CD4-positive, alpha-beta T cell treated with Interleukin-15 for 1 hour (primary cell): ENCODE data around the gene SAMD15.
"Not testable (repeated sequence)": the region's sequence is repeated elsewhere in the genome, so short reads cannot be mapped to it uniquely, and the experiment has no call there.

Experiments
- DNase-seq: peaks from one replicate; pipeline ENCODE4 v3.0.0-alpha.2; 2020

SAMD15 gene

DNA sequence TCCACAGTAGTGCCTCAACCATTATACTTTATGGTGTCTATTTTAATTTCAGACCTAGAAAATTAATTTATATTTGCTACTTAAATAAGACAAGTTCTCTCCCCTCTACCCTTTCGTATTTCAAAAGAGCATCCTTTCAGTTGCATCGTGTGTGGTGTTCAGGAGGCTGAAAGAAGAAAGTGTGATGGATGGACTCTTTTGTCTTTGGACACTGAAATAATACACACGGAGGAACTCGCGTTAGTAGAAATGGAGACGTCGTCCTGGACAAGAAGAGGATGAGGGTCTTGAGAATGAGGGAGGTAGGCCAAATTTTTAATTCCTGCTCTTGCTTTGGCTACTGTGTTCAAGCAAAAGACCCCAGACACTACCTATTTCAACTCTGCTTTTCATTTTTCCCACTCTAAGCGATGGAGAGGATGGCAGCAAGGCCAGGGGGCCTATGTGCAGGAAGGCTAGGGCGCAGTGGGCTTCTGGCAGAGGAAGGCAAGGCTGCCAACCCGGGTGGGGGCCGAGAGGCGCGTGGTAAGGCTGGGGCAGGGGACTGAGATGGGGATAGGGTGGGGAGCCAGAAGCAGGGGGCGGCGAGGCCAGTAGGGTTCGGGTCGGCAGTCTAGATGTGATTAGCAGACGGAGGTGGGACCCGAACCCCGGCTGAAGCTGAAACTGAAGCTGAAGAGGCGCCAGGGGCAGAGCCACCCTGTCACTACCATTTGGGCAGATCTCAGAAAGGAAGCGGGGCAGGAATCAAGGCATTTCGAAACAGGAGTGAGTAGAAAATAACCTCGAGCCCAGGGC is 1.0 kb upstream of the SAMD15 start:
- no peak for DNase-seq

DNA sequence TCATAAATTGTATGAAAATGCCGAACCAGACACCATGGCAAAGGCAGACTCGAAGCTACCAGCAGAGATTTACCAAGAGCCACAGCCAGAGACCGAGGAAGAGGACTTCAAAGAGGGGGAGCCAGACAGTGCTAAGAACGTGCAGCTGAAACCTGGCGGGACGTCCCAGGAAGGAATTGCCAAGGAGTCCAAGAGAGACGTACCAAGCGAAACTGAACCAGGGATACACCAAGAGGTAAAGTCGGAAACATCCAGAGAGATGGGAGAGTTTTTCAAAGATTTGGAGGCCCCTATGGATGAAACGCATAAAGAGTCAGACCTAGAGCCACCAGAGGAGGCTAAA is 294 bp downstream of the SAMD15 start:
- DNase-seq = no peak

DNA sequence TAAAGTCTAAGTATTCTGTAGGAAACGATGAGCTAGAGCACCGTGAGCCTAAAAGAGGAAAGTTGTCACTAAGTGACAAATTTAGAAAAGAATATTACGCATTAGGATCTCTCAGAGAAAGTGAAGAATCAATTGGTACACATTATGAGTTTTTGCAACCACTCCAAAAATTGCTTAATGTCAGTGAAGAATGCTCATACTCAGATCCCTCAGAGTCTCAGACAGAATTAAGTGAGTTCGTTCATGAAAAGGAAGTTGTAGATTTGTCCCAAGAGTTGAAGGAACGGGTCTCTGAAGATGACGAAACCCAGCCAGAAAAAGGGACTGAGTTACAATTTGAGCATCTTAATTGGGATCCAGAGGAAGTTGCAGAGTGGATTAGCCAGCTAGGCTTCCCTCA is 1.5 kb downstream of the SAMD15 start:
- no peak for DNase-seq

DNA sequence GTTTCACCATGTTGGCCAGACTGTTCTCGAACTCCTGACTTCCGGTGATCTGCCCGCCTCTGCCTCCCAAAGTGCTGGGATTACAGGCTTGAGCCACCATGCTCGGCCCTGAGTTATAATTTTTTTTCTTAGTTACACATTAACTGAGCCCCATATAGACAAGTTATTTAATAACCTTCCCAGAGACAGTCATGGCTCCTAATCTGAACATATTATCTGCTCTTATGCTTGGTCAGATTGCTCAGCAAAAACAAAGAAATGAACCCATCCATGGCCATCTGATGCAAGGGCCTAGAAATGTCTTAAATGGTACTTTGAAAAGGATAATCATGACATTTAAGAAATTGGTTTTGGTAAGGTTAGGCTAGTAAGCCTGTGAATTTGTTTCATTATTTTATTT is 13.0 kb downstream of the SAMD15 start:
- DNase-seq = no peak

DNA sequence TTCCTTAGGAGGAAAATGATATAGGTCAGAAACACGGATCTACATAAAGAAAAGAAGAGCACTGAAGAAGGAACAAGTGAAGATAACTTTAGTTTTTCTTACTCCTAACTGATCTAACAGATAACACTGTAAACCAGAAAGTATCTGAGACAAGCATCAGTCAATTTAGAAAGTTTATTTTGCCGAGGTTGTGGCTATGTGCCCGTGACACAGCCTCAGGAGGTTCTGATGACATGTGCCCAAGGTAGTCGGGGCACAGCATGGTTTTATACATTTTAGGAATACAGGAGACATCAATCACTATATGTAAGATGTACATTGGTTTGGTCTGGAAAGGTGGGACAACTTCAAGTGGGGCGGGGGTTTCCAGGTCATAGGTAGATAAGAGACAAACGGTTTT is 23.0 kb downstream of the SAMD15 start:
- DNase-seq = no peak

DNA sequence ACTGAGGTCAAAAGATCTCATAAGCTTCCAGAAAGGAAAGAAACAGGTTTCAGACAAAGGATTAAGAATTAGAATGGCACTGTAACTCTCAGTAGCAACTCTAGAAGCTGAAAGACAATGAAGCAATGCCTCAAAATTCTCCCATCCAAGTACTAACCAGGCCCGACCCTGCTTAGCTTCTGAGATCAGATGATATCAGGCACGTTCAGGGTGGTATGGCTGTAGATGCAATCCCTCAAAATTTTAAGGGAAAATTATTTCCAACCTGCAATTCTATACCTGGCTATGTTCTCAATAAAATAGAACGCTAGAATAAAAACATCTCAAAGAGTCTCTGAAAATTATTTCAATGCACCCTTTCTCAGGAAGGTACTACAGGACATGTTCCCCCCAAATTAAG is 26.6 kb downstream of the SAMD15 start:
- no peak for DNase-seq

DNA sequence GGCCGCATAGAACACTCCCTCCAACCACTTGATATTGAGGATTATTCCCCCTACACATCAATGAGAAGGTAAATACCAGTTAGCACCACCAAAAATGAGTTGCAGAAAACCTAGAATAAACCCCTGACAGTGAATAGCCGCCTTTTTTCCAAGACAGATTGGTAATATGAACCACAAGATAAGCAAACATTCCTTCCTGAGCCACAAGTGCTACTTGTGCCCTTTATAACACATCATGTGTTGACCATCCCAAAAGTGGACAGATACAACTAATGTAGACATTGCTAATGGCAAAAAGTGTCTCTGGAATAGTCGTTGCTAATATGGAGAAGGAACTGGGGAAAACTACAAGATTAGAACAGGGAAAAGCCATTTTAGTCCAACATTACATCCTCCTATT is 28.9 kb downstream of the SAMD15 start:
- DNase-seq = no peak

DNA sequence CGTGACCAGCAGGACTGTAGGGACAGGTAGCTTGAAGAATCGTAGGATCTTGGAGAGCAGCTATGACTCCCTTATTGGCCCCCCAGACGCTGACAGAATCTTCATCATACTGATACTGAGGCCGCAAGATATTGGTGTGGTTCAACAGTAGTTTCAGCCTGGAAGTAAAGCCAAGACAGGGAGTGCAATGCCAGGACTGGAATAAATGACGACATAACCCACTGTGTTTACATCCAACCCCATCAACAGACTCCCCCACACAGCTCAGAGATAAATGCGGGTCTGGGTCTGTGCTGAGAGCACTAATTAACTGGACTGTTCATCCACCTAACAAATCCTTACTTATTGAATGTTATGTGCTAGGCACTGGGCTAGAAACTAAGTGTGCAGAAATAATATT is 29.5 kb downstream of the SAMD15 start:
- no peak for DNase-seq

DNA sequence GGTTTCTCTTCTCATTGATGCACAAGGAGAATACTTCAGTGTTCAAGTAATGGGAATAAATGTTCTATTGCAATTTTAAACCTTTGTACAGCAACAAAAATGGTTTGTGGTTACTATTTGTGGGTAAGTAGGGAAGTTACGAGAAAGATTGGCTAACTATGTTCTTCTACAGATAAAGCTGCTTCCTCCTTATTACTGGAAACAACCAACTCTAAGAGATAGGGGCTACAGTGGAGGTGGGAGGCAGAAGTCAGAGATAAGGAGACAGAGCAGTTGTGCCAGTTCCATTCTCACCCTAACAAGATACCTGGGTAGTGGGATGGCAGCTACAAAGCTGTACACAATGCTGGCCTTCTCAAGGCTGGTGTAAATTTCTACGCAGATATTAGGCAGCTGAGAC is 30.0 kb downstream of the SAMD15 start:
- DNase-seq = no peak

DNA sequence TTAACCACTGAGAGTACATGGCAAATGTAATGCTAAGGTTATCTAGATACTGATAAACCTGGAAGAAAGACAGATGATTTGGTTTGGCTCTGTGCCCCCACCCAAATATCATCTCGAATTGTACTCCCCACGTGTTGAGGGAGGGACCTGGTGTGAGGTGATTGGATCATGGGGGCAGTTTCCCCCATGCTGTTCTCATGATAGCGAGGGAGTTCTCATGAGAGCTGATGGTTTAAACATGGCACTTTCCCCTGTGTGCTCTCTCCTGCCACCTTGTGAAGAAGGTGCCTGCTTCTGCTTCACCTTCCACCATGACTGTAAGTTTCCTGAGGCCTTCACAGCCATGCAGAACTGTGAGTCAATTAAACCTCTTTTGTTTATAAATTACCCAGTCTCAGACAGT is 32.0 kb downstream of the SAMD15 start:
- DNase-seq = no peak

DNA sequence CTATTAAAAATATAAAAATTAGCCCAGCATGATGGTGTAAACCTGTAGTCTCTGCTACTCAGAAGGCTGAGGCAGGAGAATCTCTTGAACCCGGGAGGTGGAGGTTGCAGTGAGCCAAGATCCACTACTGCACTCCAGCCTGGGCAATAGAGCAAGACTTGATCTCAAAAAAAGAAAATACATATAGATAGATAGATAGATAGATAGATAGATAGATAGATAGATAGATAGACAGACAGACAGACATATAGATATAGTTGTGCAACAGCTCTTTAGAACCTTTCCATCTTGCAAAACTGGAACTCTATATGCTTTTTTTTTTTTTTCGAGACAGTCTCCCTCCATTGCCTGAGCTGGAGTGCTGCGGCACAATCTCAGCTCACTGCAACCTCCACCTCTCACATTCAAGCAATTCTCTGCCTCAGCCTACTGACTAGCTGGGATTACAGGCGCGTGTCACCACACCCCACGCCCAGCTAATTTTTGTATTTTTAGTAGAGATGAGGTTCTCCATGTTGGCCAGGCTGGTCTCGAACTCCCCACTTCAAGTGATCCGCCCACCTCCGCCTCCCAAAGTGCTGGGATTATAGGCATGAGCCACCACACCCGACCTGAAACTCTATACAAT is 38.3 kb downstream of the SAMD15 start:
- not testable (repeated sequence) for DNase-seq

DNA sequence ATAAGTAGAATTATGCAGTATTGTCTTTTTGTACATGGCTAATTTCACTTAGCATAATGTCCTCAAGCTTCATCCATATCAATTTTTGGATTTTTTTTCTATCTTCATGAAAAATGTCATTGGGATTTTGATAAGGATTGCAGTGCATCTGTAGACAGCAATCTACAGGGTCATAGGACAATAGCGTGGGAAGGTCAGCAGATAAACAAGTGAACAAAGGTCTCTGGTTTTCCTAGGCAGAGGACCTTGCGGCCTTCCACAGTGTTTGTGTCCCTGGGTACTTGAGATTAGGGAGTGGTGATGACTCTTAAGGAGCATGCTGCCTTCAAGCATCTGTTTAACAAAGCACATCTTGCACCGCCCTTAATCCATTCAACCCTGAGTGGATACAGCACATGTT is 38.9 kb downstream of the SAMD15 start:
- not testable (repeated sequence) for DNase-seq

DNA sequence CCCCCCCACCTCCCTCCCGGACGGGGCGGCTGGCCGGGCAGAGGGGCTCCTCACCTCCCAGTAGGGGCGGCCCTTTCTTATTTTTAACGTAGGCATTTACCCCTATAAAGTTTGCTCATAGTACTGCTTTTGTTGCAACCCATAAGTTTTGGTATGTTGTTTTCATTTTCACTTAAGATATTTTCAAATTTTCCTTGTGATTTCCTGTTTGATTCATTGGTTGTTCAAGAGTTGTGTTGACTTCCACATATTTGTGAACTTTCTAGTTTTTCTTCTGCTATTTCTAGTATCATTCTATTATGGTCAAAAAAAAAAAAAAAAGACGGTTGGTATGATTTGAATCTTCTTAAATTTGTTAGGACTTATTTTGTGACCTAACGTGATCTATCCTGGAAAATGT is 39.7 kb downstream of the SAMD15 start:
- DNase-seq = no peak

DNA sequence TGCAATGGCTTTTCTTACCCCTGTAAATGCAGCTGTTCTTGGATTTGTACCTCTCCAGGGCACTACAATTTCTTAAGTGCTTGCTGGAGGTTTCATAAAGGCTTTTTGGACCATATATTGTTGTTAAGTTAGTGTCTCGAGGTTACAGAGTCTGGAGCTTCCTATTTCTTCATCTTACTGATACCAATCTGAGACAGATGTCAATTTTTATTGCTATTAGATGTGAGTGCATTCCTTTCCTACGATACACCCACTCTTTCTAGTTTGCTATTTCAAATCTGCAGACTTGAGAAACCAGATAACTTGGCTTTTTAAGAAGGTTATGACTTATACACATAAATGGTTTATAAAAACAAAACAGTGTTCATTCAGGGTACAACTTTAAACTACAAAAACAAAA is 44.0 kb downstream of the SAMD15 start:
- DNase-seq = no peak

DNA sequence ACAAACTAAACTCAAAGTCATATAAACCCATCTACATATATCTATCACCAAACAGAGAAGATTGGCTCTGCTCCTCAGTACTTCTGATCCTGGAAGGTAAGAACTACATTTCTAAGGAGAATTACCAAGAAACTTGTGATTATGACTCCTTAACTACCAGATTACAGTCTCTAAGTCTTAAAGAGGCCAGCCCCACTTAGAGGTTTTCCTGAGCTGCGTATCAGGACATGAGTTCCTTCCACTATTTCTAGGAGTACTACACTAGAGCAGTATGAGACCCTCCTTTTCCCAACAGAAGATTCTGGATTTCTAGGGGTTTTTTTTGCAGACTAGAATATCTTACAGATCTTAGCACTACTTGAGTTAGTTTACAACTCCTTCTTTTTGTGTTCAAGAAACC is 46.2 kb downstream of the SAMD15 start, which contains the start of gene NOXRED1:
TSS of gene NOXRED1 (minus strand) at position 101 of the 400 bp plus-strand sequence. CDS start 634 bp downstream, outside the sequence.
- DNase-seq = no peak

DNA sequence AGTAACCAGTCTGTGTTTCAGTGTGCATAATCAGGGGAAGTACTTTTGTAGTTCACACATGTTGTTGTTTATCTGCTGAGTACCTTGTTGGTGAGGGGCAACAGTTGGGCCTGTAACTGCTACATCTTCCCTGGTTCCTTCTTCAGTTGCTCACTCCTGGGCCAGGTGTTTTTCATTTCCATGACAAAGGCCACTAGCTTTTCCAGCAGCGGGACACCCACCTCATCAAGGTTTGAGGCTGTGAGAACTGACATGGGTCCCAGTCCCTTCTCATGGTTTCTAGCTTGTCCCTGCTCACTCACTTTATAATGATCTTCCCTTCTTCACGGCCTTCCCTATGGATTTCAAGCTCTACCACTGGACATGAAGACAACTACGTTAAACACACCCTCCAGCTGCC is 47.7 kb downstream of the SAMD15 start:
- no peak for DNase-seq

DNA sequence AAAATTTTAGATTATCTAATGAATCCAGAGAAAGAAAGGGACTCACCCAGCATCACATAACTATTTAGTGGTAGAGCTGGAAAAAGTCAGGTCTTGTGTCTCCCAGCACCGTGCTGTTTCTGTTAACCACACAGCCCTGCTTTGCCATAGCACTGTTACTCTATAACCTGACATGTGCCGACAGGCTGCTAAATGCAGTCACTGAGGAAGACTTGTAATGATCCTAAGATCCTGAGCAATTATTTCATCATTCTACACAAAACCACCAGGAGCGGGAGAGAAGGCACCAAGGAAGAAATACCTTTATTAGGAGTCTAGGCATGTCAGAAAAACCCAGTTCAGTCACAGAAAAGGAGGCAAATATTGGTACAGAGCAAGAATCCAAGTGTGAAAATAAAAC is 49.2 kb downstream of the SAMD15 start:
- no peak for DNase-seq

DNA sequence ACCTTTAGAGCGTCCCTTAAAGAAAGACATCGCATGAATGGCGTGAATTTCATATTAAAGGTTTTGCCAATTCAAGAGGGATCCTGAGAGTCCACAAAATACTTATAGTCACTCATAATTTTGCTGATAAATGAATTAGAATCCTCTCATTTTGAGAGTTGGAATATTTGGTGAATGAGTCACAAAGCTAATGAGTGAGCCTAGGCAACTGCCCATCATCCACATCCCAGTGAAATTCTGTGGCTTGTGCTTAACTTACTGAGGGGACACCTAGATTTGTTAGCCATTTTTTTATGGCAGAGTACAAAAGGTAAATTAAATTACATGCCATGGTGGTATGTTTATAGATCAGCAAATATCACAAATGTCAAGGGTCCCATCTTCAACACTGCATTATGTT is 58.9 kb downstream of the SAMD15 start:
- DNase-seq = no peak

DNA sequence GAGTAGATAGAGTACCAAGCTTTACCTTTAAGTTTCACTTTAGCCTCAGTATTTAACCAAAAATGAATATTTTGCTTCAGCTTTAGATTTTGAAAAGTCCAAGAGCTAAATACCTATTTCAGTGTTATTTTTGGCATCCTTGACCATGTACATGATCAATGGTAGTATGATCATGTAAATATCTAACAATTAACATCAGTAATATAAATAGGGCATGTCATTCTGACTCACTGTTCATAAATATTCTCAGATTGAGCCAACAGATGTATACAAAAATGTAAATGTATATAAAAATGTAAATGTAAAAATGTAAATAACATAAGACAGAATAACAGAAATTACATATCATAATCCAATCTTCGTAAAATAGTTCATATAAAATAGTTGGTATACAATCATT is 61.4 kb downstream of the SAMD15 start:
- no peak for DNase-seq

DNA sequence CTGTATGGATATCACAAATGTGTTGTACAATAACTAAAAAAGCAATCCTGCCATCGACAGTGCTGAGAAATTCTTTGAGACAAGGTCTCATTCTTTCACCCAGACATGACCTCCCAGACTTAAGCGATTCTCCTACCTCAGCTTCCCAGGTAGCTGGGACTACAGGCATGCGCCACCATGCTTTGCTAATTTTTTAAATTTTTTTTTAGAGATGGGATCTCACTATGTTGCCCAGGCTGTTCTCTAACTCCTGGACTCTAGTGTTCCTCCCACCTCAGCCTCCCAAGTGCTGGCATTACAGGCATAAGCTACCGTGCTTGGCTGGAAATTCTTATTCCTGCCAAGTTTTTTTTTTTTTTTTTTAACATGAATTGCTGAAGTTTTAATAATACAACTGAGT is 62.7 kb downstream of the SAMD15 start:
- no peak for DNase-seq
